Activated CD4-positive, alpha-beta T cell treated with anti-CD3 and anti-CD28 coated beads, Interleukin-2, amount 50 U/mL, for 16 hours (primary cell): ENCODE data around the gene EVI5L.

Experiments
- DNase-seq: peaks from one replicate; pipeline ENCODE4 v3.0.0-alpha.2; 2020

EVI5L gene

DNA sequence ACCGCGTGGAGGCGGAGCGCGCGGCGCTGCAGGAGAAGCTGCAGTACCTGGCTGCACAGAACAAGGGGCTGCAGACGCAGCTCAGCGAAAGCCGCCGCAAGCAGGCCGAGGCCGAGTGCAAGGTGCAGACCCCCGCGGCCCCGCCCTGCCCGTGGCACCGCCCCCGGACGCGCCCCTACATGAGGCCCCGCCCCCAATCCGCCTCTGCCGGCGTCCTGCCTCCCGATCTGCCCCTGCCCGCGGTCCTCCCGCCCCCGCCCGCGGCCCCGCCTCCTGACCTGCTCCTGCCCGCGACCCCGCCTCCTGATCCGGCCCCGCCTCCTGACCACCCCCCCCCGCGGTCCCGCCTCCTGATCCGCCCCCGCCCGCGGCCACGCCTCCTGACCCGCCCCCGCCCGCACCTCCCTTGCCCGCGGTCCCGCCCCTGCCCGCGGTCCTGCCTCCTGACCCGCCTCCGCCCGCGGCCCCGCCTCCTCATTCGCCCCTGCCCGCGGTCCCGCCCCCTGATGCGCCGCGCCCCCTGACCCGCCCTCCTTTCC, 32.5 kb downstream of the EVI5L start:
- DNase-seq = peak; percentile 73

DNA sequence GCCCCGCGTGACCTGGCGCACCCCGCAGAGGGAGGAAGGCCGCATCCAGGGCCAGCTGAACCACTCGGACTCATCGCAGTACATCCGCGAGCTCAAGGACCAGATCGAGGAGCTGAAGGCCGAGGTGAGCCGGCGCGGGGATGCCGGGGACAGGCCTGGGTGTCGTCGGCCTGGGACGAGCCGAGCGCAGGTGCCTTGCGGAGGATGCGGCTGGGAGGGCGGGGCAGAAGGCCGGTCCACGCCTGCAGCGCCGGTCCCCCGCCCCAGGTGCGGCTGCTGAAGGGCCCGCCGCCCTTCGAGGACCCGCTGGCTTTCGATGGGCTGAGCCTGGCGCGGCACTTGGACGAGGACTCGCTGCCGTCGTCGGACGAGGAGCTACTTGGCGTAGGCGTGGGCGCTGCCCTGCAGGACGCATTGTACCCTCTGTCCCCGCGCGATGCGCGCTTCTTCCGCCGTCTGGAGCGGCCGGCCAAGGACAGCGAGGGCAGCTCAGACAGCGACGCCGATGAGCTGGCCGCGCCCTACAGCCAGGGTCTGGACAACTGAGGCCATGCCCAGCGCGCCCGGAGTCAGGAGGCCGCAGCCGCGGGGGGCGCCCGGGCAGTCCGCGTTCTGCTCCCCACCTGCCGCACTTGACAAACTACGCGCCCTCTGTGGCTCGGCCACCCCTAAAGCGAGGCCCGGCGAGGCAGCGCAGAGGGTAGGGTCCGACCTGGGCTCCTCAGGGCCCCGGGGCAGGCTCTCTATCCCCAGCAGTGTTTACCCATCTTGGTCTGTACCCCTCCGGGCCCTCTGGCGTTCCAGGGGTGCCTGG, 33.3 kb downstream of the EVI5L start:
- no peak for DNase-seq

DNA sequence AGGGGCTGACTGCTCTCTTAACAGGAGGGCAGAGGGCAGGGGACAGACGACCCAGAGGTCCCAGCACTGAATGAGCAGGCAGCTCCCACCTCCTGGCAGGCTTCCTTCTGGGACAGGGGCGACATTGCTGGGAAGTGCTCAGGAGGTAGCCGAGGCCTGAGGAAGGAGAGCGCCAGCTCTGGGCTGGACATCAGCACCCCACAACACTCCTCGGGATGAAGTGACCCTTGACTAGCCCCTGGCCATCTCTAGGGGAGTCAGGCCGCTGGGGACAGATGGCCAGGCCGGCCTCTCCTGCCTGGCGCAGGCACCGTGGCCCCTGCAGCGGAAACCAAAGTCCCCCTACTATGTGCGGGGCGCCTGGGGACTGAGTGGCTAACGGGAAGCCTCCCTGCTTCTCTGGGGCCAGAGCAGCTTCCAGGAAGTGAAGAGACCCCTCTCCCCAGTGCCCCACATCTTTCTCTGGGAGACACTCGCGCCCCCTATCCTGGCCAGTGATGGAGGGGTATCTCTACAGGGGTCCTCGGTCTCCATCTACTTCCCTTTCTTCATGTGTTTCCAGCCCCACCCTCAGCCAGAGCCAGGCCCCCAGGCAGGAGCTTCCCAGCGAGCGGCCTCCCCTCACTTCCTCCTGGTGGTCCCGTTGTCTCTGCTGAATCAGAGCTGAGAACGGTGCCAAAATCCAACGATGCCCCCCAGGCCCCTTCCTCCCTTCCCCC, 34.1 kb downstream of the EVI5L start:
- DNase-seq = no peak

DNA sequence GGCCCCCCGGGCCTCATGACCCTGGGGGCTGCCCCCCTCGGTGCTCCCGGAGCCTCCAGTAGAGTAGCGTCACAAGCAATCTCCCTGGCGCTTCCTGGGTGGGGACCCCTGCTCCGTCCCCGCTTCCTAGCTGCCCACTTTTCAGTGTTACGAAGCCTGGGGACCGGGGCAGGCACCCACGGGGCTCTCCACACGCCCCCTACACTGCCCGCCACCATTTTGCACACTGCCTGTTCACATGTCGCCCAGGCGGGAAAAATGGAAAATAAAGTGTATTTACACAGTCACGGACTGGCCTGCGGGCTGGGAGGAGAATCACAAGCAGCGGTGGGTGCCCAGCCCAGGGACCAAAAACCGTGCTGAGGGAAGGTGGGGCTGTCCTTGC, 34.7 kb downstream of the EVI5L start:
- no peak for DNase-seq

DNA sequence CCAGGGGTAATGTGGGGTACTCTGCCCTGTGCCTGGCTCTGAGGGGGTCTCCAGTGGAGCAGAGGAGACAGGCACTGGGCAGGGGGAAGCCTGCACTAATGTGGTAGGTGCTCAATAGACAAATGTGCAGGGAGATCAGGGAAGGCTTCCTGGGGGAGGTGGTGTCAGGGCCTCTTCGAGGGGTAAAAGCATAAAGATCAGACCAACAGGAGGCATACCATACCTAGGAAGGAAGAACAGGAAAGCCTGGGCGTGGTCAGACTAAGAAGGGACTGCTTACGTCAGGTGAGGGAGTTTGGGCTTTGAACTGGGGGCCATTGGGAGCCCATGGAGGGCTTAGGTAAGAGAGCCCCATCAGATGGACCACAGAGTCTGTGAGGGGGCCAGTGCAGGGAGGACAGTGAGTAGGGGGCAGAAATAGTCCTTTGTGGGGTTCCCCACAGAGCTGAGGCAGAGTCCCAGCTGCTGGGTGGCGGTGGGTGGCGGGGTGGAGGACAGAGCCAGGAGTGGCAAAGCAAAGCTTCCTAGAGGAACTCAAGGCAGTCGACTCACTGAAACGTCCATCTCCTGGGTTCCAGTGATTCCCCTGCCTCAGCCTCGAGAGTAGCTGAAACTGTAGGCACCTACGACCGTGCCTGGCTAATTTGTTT, 35.4 kb downstream of the EVI5L start:
- no peak for DNase-seq

DNA sequence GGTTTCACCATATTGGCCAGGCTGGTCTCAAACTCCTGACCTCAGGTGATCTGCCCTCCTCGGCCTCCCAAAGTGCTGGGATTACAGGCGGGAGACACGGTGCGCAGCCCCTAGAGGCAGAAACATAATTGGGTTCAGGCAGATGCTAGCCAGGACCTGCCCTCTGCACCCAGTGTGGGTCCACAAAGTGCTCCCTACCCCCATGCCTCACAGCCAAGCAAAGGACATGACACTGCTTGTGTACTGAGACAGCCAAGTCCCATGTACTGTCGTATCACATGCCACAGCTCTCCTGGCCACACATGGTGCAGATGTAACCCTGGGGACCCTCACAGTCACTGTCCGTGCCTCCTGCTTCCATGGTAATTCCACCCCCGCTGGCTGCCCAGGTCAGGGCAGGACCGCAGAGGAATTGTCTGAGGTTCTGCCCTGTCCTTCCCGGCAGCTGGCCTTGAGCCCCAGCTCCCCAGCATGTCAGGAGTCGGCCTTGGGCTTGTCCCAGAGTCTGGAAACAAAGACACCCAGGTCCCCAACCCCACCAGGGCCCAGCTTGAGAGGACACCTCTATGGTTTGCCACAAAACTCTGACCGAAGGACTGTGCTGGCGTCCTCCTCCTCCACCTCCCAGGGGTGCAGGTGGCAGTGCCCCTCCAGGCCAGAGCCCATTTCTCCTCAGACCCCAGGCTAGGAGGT, 36.5 kb downstream of the EVI5L start:
- DNase-seq = no peak

DNA sequence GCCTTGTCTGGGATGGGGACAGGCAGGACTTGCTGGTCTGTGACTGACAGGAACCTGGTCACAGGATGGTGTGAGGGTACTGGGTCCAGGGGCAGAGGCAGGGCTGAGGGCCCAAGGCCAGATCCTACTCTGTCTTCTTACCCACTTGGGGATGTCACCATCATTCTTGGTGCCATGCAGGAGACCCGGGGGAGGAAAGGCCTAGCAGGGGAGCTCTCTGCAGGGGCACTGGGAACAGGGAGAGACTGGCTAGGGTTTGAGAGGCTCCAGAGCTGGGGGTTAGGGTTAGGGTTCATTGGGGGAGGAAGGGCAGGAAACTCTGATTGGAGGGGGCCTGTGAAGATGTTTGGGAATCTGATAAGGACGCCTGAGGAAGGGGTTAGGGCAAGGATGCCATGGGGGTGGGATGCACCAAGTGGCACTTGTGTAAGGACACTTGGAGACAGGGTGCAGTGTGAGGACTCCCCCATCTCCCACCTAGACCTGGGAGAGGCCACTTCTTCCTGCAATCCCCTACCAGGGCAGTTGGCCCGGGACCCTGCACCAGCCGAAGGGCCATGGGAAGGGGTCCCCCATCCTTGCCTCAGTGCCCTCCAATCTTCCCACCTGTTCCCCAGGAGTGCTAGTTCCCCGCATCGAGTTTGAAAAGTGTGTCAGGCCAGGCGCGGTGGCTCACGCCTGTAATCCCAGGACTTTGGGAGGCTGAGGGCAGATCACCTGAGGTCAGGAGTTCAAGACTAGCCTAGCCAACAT, 37.2 kb downstream of the EVI5L start:
- DNase-seq = no peak

DNA sequence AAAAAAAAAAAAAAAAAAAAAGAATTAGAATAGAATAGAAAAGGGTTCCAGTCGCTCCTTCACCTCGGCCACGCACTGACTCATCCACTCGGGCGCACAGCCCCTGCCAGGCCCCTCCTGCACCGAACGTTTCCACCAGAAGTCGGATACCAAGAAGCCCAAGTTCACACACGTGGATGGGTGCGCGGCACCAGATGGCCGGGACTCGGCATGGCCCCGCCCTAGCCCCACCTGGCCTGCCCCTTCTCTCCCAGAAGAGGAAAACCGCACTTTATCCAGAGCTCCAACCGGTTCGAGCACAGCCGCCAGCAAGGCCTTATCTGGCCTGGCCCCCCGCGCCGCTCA, 38.3 kb downstream of the EVI5L start:
- DNase-seq = no peak

DNA sequence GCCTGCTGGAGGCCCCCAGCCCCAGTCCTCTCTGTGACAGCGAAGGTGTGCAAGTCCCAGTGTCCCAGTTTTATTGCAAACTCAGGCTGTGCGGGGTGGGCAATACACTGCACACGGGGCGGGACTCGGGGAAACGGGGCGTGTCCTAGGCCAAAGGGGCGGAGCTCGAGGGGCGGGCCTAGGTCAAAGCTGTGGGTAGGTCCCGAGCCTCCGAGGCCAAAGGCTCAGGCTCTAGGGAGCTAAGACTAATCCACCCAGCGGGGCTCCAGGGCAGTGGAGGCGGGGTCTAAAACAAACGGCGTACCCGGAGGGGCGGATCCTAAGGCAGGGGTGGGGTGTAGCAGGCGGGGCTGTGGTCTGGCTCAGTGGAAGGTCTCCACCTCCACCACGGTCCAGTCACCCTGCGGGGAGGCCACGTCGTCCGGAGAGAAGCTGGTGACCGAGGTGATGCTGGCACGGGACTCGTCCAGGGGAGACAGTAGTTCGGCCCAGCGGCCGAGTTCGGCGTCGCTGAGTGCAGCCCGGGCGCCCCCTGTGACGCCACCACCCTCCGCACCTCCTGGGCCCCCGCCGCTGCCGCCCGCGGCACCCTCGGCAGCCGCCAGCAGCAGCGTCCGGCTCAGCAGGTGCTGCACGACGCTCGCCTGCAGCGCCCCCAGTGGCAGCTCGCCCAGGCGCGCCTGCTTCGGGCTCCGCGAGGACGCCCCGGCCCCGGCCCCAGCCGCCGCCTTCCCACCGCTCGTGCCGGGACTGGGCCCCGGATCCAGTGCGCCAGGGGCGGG, 38.8 kb downstream of the EVI5L start:
- peak; percentile 81 for DNase-seq

DNA sequence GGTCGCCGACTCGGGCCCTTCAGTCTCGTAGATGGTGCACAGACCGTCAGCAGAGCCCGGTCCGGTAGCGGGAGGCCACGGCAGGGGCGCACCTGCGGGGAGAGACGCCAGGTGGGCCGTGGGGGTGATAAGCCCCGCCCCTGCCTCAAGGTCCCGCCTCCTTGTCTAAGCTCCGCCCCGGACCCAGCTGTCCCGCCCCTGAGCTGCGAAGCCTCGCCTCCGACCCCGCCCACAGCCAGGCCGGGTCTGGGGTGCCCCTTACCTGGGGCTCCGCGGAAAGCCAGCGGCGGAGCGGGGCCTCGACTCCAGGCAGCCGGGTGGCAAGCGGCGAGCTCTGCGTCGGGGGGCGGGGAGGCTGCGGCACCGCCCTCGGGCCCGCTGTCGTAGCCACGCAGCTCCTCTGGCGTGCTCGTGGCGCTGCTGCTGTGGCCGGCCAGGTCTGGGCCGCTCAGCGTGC, 39.5 kb downstream of the EVI5L start:
- DNase-seq = peak; percentile 75

DNA sequence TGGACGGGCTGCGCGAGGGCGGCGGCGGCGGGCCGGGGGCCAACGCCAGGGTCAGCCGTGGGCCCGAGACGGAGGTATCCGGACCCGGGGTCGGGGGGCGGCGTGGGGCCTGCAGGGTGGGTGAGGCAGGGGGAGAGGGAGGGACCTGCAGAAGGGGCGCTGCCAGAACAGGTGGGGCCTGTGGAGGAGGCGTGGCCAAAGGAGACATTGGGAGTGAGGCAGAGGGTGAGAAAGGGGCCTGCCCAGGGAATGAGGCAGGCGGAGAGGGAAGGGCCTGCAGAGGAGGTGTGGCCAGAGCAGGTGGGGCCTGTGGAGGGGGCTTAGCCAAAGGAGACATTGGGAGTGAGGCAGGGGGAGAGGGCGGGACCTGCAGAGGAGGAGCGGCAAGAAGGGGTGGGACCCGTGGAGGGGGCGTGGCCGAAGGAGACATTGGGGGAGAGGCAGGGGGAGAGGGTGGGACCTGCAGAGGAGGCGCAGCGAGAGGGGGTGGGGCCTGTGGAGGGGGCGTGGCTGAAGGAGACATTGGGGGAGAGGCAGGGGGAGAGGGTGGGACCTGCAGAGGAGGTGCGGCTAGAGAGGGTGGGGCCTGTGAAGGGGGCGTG, 40.0 kb downstream of the EVI5L start:
- DNase-seq = peak; percentile 37

DNA sequence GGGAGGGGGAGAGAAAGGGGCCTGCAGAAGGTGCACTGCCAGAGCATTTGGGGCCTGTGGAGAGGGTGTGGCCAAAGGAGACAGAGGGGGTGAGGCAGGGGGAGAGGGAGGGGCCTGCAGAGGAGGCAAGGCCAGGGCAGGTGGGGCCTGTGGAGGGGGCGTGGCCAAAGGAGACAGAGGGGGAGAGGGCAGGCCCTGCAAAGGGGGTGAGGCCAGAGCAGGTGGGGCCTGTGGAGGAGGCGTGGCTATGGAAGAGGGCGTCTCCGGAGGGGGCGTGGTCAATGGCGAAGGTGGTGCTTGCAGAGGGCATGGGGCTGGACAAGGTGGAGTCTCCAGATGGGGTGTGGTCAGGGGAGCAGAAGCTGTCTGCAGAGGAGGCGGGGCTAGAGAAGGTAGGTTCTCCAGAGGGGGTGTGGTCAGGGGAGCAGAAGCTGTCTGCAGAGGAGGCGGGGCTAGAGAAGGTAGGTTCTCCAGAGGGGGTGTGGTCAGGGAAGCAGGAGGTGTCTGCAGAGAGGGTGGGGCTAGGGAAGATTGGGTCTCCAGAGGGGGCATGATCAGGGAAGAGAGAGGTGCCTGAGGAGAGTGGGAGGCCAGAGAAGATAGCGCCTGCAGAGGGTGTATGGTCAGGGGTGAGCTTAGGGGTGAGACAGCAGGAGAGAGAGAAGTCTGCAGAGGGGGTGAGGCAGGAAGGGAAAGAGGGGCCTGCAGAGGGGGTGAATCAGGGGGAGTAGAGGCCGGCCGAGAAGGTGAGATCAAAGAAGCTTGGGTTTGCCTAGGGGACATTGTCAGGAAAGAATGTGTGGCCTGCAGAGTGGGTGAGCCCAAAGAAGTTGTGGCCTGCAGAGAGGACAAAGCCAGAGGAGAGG, 40.8 kb downstream of the EVI5L start:
- peak; percentile 70 for DNase-seq

DNA sequence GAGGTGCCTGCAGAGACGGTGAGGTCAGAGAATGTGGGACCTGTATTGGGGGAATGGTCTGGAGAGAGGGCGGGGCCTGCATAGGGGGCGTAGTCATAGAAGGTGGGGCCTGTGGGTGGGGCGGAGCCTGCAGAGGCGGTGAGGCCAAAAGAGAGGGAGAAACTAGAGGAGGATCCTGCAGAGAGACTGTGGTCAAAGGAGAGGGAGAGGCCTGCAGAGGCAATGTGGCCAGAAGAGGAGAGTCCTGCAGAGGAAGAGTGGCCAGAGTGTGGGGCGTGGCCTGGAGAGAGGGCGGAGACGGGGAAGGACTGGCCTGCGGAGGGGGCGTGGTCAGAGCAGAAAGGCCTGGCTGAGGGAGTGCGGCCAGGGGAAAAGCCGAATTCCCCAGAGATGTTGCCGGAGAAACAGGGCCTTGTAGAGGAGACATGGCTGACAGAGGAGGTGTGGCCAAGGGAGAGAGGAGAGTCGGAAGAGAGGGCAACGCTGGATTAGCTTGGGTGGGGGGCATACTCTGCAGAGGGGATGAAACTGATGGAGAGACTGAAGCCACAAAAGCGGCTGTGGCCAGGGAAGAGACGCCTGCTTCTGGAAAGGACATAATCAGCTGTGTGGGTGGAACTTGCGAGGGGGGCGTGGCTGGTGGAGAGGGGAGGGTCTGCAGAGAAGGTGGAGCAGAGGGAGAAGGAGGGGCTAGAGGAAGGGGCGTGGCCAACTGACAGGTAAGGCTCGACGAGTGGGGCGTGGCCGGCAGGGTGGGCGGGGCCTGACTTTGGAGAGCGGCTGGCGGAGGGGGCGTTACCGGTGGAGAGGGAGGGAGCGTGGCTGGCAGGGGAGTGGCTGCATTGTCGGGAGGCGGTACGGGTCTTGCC, 41.7 kb downstream of the EVI5L start:
- DNase-seq = peak; percentile 84

DNA sequence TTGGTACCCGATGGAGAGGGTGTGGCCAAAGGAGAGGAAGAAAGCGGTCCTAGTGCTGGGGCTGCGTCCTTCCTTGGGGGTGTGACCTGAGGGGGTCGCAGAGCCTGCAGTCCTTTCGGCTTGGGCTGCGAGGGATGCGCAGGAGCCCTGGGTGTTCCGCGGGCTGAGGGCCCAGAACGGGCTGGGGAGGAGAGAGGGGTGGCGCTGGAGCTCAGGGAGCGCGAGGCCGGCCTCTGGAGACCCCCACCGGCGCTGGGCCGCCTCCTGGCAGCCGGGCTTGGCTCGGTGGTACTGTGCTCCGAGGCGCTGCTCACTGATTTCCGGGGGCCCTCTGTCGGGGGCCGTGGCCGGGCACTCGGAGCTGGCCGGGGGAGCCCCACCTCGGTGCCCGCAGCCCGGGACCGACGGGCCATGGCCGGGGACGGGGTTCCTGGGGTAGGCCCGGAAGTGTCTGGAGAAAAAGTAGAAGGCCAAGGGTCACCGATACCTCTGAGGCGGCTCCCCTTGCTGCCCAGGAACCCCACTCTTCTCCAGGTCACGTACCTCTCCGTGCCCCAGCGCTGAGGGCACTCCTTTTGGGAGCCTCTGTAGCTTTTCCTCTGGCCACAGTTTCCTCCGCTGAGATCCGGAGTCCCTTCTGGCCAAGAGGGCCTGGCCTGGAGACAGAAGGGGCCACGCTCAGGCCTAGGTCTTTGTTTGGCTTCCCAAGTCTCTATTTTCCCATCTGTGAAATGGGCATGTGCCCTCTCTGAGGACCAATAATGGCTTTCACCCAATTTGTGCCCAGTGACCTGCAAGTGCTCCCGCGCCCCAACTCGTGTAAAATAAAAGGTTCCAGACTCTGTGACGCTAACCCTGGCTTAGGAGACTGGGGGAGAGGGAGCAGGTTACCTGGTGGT, 42.5 kb downstream of the EVI5L start:
- no peak for DNase-seq

DNA sequence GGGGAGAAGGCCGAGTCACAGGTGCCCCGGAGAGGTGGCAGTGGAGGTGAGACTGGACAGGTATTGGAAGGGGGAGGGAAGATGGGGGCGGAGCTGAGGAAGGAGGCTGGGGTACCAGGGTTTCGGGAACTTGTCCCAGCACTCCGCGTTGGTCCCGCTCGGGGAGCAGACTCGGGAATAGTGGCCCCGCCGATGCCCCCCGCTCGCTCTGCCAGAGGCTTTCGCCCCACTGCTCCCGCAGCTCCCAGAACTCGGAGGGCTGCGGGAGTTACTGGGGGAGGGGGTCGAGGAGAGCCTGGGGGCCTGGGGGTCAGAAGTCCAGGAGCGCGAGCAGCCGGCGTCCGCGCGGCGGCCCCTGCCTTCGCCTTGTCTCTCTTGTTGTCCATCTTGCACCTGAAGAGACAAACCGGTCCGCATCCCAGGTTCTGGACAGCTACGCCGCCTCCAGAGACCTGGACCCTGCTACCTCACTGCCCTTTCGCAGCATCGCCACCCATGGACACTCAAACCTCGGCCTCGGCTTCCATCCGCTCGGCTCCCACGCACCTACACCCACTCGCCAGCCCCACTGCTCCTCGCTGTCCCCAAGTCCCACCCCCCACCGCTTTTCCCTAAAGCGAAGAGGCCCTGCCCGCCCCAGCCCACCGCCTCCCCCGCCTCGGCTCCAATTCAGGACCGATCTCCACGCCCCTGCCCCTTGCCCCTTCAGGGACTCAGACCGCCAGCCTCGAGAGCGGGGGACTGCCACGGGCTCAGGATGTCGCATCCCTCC, 43.5 kb downstream of the EVI5L start:
- DNase-seq = no peak

DNA sequence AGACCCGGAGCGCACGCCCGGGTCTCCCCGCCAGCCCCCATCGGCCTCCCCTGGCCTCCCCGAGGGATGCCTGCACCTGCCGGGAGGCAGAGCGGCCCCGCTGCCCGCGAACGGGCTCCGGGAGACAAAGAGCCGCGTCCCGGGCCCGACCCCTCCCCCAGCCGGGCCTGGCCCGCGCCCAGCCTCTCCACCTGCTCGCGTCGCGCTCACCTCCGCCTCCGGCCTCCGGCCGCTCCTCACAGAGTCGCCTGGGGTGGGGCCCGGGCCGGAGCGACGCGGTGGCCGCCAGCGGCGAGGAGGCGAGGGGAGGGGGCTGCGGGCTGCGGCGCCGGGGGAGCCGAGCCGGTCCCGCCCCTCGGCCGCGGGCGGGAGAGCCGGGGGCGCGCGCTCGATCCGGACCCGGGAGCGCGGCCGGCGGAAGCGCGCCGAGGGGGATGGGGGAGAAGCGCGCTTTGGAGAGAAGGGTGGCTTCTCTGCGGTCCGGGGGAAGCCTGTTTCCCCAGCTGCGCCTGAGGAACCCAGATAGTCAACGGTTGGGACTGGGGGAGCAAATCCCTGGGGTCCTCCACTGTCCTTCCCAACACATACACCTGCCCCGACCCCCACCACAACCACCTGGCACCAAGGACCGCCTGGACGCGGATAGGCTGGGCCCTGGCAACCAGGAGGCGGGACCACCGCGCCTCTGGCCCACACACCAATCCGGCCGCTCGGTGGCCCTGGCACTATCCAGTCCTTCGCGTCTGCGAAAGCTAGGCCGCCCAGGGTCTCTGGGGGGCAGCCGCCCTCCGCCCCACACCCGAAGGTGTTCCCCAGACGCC, 44.3 kb downstream of the EVI5L start, which contains the start of gene PRR36:
Gene PRR36, minus strand, starts transcription at position 315 of the 821 bp plus-strand sequence. CDS start 701 bp downstream, outside the sequence.
- DNase-seq = no peak
